SH-SY5Y (cell line): ENCODE results near the gene SETDB2.

Experiments used
- GATA2 ChIP-seq: IDR thresholded peaks from 2 replicates; pipeline ENCODE4 v1.6.1; 2011; ENCODE audit warnings: mild to moderate bottlenecking, low read depth, low read length
- GATA3 ChIP-seq: IDR thresholded peaks from 2 replicates; pipeline ENCODE4 v1.6.1; 2011; ENCODE audit warnings: low read depth, mild to moderate bottlenecking, low read length, moderate library complexity

DNA sequence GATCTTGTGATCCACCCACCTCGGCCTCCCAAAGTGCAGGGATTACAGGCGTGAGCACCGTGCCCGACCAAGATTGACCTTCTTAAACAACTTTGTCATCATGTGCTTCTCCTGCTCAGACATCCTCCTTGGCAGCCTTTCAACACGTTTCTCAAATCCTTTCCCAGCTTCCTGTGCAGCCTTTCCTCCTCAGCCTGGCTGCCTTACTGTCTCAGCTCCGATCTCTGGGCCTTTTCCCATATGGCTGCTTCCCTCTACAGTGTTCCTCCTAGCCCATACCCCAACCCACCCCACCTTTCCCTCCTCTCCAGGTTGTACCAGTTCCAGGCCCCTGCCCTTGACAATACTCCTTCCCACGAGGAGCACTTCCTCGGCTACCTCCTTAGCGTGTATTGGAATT, 58.9 kb downstream of the SETDB2 start:
- TF ChIP-seq GATA2, result no peak
- TF ChIP-seq GATA3, result no peak
